GM23338 (cell line): ENCODE data around the gene GATAD2A. TPM values are rescaled to one million over a fixed set of nuclear protein-coding genes. Genes with fewer than 3 reads are reported as not detected.

ENCODE experiments used
- ATAC-seq: fragments of 200-7000 bp; cut with Tn5 transposase; 3 replicates; pipeline ENCODE4 v1.9.1; 2020
- DNase-seq: peaks from one replicate; pipeline ENCODE4 v3.0.0-alpha.2; 2015; ENCODE audit warnings: low spot score
- H2AFZ ChIP-seq: fragments of 200-600 bp; sonication (generic); 2 replicates; pipeline ENCODE4 v1.8.0; 2016; ENCODE audit warnings: antibody characterized with exemption, mild to moderate bottlenecking, moderate library complexity
- H3F3A ChIP-seq: fragments of 200-600 bp; sonication (generic); replicated peaks from 2 replicates; pipeline ENCODE4 v1.8.0; 2017; ENCODE audit warnings: antibody characterized with exemption, mixed run types, low read depth
- H3K27ac ChIP-seq: fragments of 200-600 bp; sonication (generic); 2 replicates; pipeline ENCODE4 v1.6.1; 2016; ENCODE audit warnings: low read depth
- H3K27me3 ChIP-seq: fragments of 200-600 bp; sonication (generic); 2 replicates; pipeline ENCODE4 v1.8.0; 2016; ENCODE audit warnings: mild to moderate bottlenecking, mixed run types, moderate library complexity; ENCODE audit not compliant: insufficient read depth
- H3K36me3 ChIP-seq: fragments of 200-600 bp; sonication (generic); 2 replicates; pipeline ENCODE4 v1.8.0; 2016; ENCODE audit warnings: mild to moderate bottlenecking; ENCODE audit not compliant: insufficient read depth
- H3K4me1 ChIP-seq: fragments of 200-600 bp; sonication (generic); 2 replicates; pipeline ENCODE4 v1.8.0; 2016; ENCODE audit warnings: mild to moderate bottlenecking, moderate library complexity; ENCODE audit not compliant: insufficient read depth
- H3K4me2 ChIP-seq: fragments of 200-600 bp; sonication (generic); 2 replicates; pipeline ENCODE4 v1.7.1; 2017; ENCODE audit warnings: mixed run types
- H3K4me3 ChIP-seq: fragments of 200-600 bp; sonication (generic); 2 replicates; pipeline ENCODE4 v1.6.1; 2016; ENCODE audit warnings: mixed run types
- H3K79me2 ChIP-seq: fragments of 200-600 bp; sonication (generic); replicated peaks from 2 replicates; pipeline ENCODE4 v1.8.0; 2017; ENCODE audit warnings: mild to moderate bottlenecking; ENCODE audit not compliant: insufficient read depth
- H3K9me2 ChIP-seq: fragments of 200-600 bp; sonication (generic); 2 replicates; pipeline ENCODE4 v1.8.0; 2017; ENCODE audit not compliant: insufficient read depth
- H4K20me1 ChIP-seq: fragments of 200-600 bp; sonication (generic); replicated peaks from 2 replicates; pipeline ENCODE4 v1.8.0; 2017; ENCODE audit warnings: mild to moderate bottlenecking; ENCODE audit not compliant: insufficient read depth
- H3K27ac Mint-ChIP-seq: 2 replicates; pipeline ENCODE4 v1.8.0; 2020; ENCODE audit warnings: inconsistent platforms, mild to moderate bottlenecking, moderate library complexity, mixed read lengths
- H3K27me3 Mint-ChIP-seq: 3 replicates; pipeline ENCODE4 v1.8.0; 2022; ENCODE audit warnings: low read depth, mild to moderate bottlenecking, moderate library complexity, mixed read lengths, inconsistent platforms; ENCODE audit not compliant: insufficient read depth, poor library complexity
- H3K36me3 Mint-ChIP-seq: 3 replicates; pipeline ENCODE4 v1.8.0; 2021; ENCODE audit warnings: low read depth, mild to moderate bottlenecking, inconsistent platforms, moderate library complexity, mixed read lengths
- H3K4me1 Mint-ChIP-seq: 3 replicates; pipeline ENCODE4 v1.8.0; 2020; ENCODE audit warnings: mild to moderate bottlenecking, inconsistent platforms, mixed read lengths
- H3K4me3 Mint-ChIP-seq: 3 replicates; pipeline ENCODE4 v1.8.0; 2021; ENCODE audit warnings: moderate library complexity, mild to moderate bottlenecking, inconsistent platforms, mixed read lengths
- H3K9me3 Mint-ChIP-seq: 3 replicates; pipeline ENCODE4 v1.8.0; 2020; ENCODE audit warnings: moderate library complexity, mild to moderate bottlenecking, inconsistent platforms, mixed read lengths
- CTCF ChIP-seq, 2 experiments: fragments of 200-600 bp in 1 of 2; sonication (generic) in 1 of 2; conservative IDR thresholded peaks; 2 replicates each; pipeline versions ENCODE4 v1.5.1 to v1.6.1; 2016 to 2017; ENCODE audit warnings: antibody characterized with exemption in 2 of 2, low read depth in 2 of 2, mild to moderate bottlenecking in 2 of 2, moderate library complexity in 1 of 2
- JUNB ChIP-seq: IDR thresholded peaks from one replicate; pipeline ENCODE4 v1.6.1; 2016; ENCODE audit warnings: antibody characterized with exemption; ENCODE audit not compliant: unreplicated experiment
- NANOG ChIP-seq: IDR thresholded peaks from 2 replicates; pipeline ENCODE4 v1.6.1; 2016; ENCODE audit warnings: antibody characterized with exemption, borderline replicate concordance
- POLR2AphosphoS5 ChIP-seq: IDR thresholded peaks from 2 replicates; pipeline ENCODE4 v1.6.1; 2016; ENCODE audit warnings: antibody characterized with exemption, low read depth
- REST ChIP-seq: IDR thresholded peaks from one replicate; pipeline ENCODE4 v1.6.1; 2018; ENCODE audit warnings: antibody characterized with exemption; ENCODE audit not compliant: unreplicated experiment
- STAT1 ChIP-seq: IDR thresholded peaks from one replicate; pipeline ENCODE4 v1.6.1; 2016; ENCODE audit warnings: antibody characterized with exemption; ENCODE audit not compliant: unreplicated experiment
- ZNF114 ChIP-seq: fragments of 250-450 bp; sonication (Bioruptor Pico); IDR thresholded peaks from 2 replicates; pipeline ENCODE4 v1.5.0; 2020; ENCODE audit warnings: mild to moderate bottlenecking, moderate library complexity
- ZNF462 ChIP-seq: fragments of 250-450 bp; sonication (Bioruptor Pico); IDR thresholded peaks from 2 replicates; pipeline ENCODE4 v1.5.0; 2020; ENCODE audit warnings: mild to moderate bottlenecking, moderate library complexity
- polyA plus RNA-seq: library from polyadenylated mRNA; unstranded; fragments of >200 nt; fragmentation: Nextera tagmentation; extraction: Ambion mirVana; gene quantifications from 2 replicates; pipeline ENCODE4 v1.2.1, GENCODE V29; 2016
- total RNA-seq: library from RNA; depleted of rRNA; stranded (reverse); fragments of >200 nt; shearing (Covaris generic); gene quantifications from 2 replicates; pipeline ENCODE4 v1.2.3, GENCODE V29; 2014

Gene GATAD2A
- total and polyA plus RNA-seq, 2 experiments from 2014 or later: 40.0 to 151 TPM

GRCh38 chr19:19525611-19526380, 120.3 kb downstream of the GATAD2A start:
- peak; percentile 58 for DNase-seq
- no peak overlapping the region for H2AFZ ChIP-seq
- peaks cover 35% of the 10 kb centered on the region for H4K20me1 ChIP-seq
- no peaks in the 10 kb centered on the region for H3K27me3 ChIP-seq
- no peak overlapping the region; the same call in 1 of the 2 replicates for H3K27ac ChIP-seq
- peak overlapping the region; percentile 78; the same call in 1 of the 2 replicates for H3K27ac Mint-ChIP-seq
- peaks cover 39% of the 10 kb centered on the region for H3K36me3 Mint-ChIP-seq
- TF ChIP-seq REST: no peak
- TF ChIP-seq ZNF462: no peak
- no peak for TF ChIP-seq NANOG
- TF ChIP-seq ZNF114 (CRISPR knock-in tag): no peak
- no peak for TF ChIP-seq POLR2AphosphoS5
- no peak for TF ChIP-seq STAT1
- no peak for TF ChIP-seq JUNB
- peak; percentile 11 to 24; a peak in 2 of 4 replicates for TF ChIP-seq CTCF (conservative IDR thresholded peaks at IDR 0.05; ENCODE audit: low read depth in 2 of 2)
- peak; percentile 10 for ATAC-seq
- peaks cover 6% of the 10 kb centered on the region; the same call in 1 of the 2 replicates for H3K4me1 ChIP-seq
- H3F3A ChIP-seq: peaks cover 14% of the 10 kb centered on the region; the same call in 1 of the 2 replicates
- H3K4me3 ChIP-seq: no peak overlapping the region
- no peak overlapping the region for H3K4me2 ChIP-seq
- peaks cover 4% of the 10 kb centered on the region for H3K27me3 Mint-ChIP-seq
- no peaks in the 10 kb centered on the region for H3K9me2 ChIP-seq
- H3K4me3 Mint-ChIP-seq: no peak overlapping the region
- peaks cover 46% of the 10 kb centered on the region for H3K79me2 ChIP-seq
- H3K9me3 Mint-ChIP-seq: no peaks in the 10 kb centered on the region; the same call in 2 of the 3 replicates
- peaks cover 29% of the 10 kb centered on the region for H3K4me1 Mint-ChIP-seq
- H3K36me3 ChIP-seq: peaks cover 6% of the 10 kb centered on the region; the same call in 1 of the 2 replicates
